Brain microvascular endothelial cell (primary cell): Measurements from ENCODE around the gene SPEG.

Experiments
- DNase-seq: peaks from one replicate; pipeline ENCODE4 v3.0.0-alpha.2; 2020
- H3K27ac ChIP-seq: fragments of 250-450 bp; sonication (Bioruptor Pico); 2 replicates; pipeline ENCODE4 v1.5.1; 2020; ENCODE audit warnings: mild to moderate bottlenecking, moderate library complexity
- H3K27me3 ChIP-seq: fragments of 250-450 bp; sonication (Bioruptor Pico); replicated peaks from 2 replicates; pipeline ENCODE4 v1.5.1; 2020; ENCODE audit warnings: mild to moderate bottlenecking
- H3K36me3 ChIP-seq: fragments of 250-450 bp; sonication (Bioruptor Pico); replicated peaks from 2 replicates; pipeline ENCODE4 v1.5.1; 2020; ENCODE audit warnings: mild to moderate bottlenecking
- H3K4me3 ChIP-seq: 2 replicates; pipeline ENCODE4 v1.5.1; 2011; ENCODE audit warnings: low read depth, mild to moderate bottlenecking, control low read depth, low read length, moderate library complexity
- in situ Hi-C: cut with HindIII; loops from 2 replicates; pipeline ENCODE4 v1.10.0; 2017; ENCODE audit warnings: low sequenced_read_pairs, low pct_ligation_motif_present
- TF ChIP-seq, protein P1 (sequence below): IDR thresholded peaks from 2 replicates; pipeline ENCODE4 v1.5.1; 2011; ENCODE audit warnings: low read depth, mild to moderate bottlenecking, moderate library complexity, low read length, control low read depth, inconsistent platforms; ENCODE audit errors: missing control alignments

SPEG gene

DNA sequence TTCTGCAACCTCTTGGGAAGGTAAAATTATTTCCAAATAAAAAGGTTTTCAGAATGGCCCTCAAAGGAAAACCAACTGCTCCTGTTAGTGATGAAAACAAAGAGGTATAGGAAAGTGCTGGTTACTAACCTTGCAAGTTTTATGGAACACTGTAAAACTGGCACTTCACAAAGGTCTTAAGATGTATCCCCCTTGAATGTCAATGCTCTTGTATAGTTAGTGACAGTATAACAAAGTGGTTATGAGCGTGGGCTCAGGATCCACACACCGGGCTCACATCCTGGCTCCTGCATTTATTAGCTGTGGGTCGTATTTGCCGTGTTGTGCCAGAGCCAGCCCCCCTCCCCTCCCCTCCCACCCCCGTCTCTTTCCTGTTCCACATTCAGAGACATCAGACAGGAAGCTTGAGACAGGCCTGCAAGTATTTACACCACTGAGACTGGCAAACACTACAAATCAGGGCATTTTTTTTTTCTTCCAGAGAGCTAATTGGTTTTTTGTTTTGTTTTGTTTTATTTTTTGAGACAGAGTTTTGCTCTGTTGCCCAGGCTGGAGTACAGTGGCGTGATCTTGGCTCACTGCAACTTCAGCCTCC is 37.7 kb upstream of the SPEG start:
- TF ChIP-seq, protein P1, sequence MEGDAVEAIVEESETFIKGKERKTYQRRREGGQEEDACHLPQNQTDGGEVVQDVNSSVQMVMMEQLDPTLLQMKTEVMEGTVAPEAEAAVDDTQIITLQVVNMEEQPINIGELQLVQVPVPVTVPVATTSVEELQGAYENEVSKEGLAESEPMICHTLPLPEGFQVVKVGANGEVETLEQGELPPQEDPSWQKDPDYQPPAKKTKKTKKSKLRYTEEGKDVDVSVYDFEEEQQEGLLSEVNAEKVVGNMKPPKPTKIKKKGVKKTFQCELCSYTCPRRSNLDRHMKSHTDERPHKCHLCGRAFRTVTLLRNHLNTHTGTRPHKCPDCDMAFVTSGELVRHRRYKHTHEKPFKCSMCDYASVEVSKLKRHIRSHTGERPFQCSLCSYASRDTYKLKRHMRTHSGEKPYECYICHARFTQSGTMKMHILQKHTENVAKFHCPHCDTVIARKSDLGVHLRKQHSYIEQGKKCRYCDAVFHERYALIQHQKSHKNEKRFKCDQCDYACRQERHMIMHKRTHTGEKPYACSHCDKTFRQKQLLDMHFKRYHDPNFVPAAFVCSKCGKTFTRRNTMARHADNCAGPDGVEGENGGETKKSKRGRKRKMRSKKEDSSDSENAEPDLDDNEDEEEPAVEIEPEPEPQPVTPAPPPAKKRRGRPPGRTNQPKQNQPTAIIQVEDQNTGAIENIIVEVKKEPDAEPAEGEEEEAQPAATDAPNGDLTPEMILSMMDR, result no peak
- Histone ChIP-seq H3K36me3 (no peaks in the 10 kb centered on the region), H3K27ac (no peak overlapping the region), H3K4me3 (no peak overlapping the region), H3K27me3 (no peaks in the 10 kb centered on the region)
- in situ Hi-C loops, result no loop called here
- no peak for DNase-seq

DNA sequence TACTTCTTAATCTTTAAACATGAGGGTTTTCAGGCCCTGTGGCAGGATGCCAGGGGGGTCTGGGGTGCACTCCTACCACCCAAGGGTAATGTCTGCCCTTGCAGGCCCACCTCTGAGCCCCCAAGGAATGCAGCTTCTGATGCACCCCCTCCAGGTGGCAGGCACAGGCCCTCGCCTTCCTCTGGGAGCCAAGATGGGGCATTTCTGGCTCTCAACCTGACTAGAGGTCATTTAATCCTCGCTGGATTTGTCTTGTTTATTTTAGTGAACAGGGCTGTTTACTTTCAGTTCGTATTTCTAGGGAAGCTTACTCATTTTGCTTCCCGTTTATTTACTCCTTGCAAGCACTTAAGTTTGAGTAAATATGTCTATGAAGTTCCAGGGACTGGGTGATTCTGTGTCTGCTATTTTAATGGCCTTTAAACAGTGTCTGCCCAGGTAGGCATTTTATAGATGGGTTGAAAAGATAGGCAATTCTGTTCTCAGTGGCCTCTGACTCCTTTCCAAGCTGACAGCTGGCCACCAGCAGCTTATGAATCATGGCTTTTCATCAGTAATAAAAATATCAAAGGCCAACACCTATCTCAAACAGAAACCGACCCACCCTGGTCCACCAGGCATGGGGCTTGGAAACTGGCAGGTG is 35.8 kb upstream of the SPEG start:
- no peak overlapping the region for H3K27ac ChIP-seq
- no peak for DNase-seq
- TF ChIP-seq, protein P1, result no peak
- no peak overlapping the region for H3K4me3 ChIP-seq
- in situ Hi-C loops, result no loop called here
- no peaks in the 10 kb centered on the region for H3K36me3 ChIP-seq
- H3K27me3 ChIP-seq, result no peaks in the 10 kb centered on the region

DNA sequence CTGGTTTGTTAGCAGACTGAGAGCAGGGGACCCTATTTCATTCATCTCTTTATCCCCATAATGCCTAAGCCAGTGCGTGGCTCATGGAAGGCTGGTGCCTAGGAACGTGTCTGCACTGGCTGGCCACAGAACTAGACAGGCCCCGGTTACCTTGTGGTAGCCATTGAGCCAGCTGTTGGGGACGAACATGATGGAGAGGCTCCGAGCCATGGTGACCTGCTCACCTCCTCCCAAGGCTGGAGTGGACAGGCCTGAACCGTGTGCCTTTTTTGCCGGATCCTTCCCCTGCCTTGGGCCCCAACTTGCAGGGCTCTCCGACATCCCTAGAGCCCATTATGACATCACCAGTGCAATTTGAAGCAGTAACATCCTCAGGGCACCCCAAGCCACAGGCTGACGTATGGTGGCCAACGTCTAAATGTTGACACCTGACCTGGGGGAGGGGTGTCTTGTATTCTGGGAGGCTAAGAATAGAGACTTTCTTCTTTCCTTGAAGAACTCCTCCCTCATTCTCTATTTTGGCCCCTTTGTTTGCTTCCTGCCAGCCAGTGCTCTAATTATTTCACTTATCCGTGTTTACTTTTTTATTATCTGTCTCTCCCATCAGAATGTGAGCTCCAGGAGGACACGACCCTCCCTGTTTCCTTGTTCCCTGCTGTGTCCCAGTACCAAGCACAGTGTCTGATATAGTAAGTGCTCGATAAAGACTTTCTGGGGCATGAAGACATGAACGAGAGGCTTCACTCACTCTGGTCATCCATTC is 34.7 kb upstream of the SPEG start:
- Histone ChIP-seq H3K4me3 (no peak overlapping the region), H3K36me3 (no peaks in the 10 kb centered on the region), H3K27ac (no peak overlapping the region), H3K27me3 (no peaks in the 10 kb centered on the region)
- DNase-seq, result no peak
- TF ChIP-seq, protein P1, result no peak
- in situ Hi-C loops, result no loop called here

DNA sequence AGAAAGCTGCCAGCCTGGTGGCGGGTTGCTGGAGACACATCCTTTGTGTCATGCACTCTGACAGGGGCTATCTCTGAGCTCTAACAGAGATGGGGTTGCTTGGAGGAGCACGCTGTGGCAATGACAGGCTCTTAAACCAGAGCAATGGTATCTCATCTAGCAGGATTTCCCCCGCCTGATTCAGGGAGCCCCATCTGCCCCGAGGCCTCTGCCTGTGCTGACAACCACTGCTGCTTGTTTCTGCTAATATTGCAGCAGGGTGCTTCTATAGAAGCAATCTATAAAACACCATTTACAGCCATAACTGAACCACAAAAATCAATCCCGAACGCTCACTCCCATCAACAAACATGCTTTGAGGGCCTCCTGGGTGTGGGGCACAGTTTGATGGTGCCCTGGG is 34.1 kb upstream of the SPEG start:
- H3K27me3 ChIP-seq, result no peaks in the 10 kb centered on the region
- TF ChIP-seq, protein P1, result no peak
- DNase-seq, result no peak
- H3K4me3 ChIP-seq, result no peak overlapping the region
- no peak overlapping the region for H3K27ac ChIP-seq
- no peaks in the 10 kb centered on the region for H3K36me3 ChIP-seq
- in situ Hi-C loops, result no loop called here

DNA sequence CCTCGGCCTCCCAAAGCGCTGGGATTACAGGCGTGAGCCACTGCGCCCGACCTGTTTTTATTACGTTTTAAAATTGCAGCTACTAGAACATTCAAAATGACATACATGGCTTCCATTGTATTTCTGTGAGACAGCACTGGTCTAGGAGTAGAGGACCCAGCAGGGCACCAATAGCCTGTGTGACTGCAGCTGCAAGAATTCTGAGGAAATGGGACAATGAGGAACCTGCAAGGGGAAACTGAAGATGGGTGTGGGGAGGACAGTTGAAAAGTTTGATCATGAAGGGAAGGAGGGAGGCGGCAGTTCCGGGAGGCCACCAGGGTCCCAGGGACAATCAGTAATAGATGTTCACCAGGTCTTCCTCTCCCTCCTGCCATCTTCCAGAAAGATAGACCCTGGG is 33.0 kb upstream of the SPEG start:
- TF ChIP-seq, protein P1, result no peak
- Histone ChIP-seq H3K27ac (no peak overlapping the region), H3K27me3 (no peaks in the 10 kb centered on the region), H3K36me3 (no peaks in the 10 kb centered on the region), H3K4me3 (no peak overlapping the region)
- DNase-seq, result no peak
- in situ Hi-C loops, result no loop called here
